GM18907 (cell line): ENCODE data around the gene SLC26A11.
"Not testable (repeated sequence)": the region's sequence is repeated elsewhere in the genome, so short reads cannot be mapped to it uniquely, and the experiment has no call there.

Experiments
- ATAC-seq: cut with Tn5 transposase; IDR thresholded peaks from one replicate; pipeline ENCODE4 v1.9.1; 2021; ENCODE audit warnings: mild to moderate bottlenecking, moderate library complexity; ENCODE audit not compliant: unreplicated experiment

Gene SLC26A11

GRCh38 chr17:80259457-80260068, 39.3 kb downstream of the SLC26A11 start:
- no peak for ATAC-seq

DNA sequence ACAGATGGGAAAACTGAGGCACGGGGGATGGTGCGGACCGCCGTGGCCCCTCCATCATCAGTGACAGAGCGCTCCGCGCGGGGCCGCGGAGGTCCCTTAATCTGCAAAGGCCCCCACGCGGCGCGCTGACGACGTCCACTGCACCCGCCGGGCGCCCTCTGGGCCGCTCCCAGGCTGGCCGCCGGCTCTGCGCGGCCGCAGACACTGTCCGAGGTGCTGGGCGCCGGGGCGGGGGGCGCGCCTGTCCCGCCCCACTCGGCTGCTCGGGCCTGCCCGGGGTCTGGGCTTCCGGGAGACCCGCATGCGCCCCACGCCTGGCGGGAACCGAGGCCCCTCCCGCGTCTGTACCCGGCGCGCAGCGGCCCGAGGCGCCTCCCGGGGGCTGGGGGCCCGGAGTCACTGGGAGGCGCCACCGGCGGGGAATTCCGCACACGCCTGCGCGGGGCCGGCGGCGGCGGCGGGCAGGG, 39.9 kb downstream of the SLC26A11 start:
- ATAC-seq, result peak; percentile 32

DNA sequence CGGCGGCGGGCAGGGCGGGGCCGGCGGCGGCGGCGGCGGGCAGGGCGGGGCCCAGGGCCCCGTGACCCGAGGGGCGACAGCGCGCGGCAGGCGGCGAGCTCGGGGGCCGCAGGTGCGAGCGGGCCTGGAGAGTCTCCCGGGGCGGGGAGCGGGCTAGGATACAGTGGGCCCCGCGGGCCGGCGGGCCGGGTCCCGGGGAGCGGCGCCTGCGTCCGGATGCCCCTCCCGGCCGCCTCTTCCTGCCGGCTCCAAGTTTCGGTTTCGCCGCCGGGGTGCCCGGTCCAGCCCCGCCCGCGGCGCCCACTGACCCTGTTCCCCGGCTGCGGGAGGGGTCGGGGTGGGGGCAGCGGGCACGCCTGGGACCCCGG, 40.5 kb downstream of the SLC26A11 start, which contains the start of gene RNF213:
Gene RNF213 (plus strand): TSS at position 62 of the 368 bp plus-strand sequence. CDS start 2,830 bp downstream, outside the sequence.
- ATAC-seq, result no peak

- no peak for ATAC-seq
Observed at GRCh38 chr17:80261159-80261894, 41.1 kb downstream of the SLC26A11 start.

DNA sequence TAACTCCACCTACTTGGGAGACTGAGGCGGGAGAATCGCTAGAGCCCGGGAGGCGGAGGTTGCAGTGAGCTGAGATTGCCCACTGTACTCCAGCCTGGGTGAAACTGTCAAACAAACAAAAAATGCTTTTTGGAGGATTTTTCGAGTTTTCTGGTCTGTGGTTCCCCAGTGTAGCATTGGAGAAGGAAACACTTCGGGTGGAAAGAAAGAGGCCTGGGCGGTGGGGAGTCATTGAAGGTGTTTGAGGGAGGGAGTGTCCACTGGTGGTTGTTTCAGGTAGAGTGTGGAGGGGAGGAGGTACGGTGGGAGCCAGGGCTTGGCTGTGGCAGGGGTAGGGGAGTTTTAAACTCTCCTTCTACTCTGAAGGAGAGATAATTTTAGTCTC, 41.7 kb downstream of the SLC26A11 start:
- no peak for ATAC-seq

GRCh38 chr17:80262291-80262690, 42.1 kb downstream of the SLC26A11 start:
- ATAC-seq, result no peak

GRCh38 chr17:80262775-80263244, 42.6 kb downstream of the SLC26A11 start:
- no peak for ATAC-seq

DNA sequence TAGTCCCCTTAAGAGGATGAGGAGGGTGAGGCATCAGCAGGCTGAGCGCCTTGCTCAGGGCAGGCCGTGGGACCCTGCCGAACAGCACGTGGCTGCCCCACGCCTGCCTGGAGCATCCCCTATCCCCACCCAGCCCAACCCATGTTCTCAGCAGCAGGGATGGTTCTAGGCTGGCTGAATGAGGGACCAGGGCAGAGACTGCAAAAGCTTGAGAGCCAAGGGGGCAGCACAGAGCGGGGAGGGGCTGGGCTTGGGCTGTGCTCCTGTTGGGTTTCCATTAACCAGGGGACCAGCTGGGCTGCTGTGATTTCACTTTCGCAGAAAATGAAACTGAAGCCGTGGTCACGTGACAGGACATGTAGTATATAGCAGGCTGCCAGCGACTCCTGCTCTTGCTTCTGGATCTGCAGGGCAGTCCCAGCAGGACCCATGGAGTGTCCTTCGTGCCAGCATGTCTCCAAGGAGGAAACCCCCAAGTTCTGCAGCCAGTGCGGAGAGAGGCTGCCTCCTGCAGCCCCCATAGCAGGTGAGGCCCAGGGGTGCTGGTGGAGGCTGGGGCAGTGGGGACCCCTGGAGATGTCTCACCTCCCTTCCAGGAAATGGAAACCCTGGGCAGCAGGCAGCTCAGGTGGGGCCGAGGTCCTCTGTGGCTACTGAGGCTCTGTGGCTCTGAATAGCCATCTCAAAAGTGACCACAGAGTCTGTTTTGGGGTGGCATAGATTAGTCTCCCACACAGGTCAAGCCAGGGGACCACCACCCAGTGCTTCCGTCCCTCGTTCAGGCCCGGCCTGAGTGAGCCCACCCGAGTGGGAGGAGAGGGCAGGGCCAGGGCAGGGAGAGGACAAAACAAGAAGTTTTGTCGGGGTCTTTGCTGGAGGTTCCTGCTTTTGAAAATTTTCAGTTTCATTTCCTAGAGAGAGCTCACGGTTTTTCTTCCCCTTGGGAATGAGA, 43.3 kb downstream of the SLC26A11 start:
- peak; percentile 50 for ATAC-seq

DNA sequence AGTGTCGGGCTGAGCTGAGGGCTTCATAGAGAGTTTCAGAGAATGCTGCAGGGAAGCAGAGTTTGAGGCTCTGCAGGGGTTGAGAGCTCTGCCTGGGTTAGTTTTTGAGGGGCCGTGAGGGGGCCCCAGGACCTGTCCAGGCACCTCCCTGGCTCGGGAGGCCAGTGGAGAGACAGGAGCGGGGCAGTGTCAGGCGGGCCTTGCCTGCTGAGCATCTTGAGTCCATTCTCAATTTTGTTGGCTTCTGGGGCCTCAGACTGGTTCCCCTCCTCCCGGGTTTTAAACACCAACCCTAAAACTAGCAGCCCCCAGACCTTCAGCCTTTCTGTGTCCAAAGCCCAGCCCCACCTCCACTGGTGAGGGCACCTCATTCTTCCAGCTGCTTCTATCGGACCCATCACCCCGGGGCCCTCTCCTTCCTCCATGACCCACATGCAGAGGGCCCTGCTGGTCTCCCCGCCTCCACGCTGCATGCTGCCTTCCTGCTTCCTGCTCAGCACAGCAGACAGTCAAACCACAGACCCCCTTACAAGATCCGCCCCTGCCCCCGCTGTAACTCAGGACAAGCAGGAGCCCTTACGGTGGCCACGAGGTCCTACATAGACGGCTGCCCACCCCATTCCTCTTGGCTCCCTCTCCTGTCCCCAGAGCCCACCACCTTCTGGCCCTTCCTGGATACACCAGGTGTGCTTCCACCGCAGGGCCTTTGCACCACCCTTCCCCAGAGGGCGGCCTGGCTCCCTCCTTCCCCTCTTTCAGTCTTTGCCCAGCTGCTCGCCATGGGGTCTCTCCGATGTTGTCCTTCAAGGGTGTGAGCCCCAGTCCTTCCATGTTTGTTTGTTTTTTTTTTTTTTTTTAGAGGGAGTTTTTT, 44.2 kb downstream of the SLC26A11 start:
- ATAC-seq, result no peak

DNA sequence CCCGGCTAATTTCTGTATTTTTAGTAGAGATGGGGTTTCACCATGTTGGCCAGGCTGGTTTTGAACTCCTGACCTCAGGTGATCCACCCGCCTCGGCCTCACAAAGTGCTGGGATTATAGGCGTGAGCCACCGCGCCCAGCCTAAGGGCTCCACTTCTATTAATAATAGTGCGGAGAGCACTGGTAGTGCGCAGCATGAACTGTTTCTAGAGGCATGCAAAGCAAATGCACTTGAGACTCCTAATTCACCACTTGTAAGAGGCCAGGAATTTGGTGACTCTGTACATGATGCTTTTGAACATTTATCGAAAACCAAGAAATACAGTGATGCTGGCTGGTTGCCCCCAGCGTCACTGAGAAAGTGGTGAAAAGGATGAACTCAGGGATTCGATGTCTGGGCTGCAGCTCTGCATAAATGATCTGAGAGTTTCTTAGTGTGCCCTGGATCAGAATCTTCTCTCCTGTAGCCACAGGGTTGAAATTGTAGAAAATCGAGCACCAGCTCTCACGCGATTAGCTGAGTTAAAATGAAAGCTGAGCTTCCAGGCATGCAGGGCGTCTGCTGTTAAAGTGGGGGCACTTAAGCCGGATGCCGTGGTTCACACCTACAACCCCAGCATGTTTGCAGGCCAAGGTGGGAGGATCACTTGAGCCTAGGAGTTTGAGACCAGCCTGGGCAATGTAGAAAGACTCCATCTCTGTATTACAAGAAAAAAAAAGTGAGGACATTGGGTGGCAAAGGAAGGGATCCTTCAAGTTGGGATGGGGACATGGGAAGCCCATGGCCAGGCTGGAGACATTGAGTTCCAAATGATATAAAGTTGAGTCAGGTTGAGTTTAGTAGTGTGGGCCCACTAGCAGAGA, 45.2 kb downstream of the SLC26A11 start:
- ATAC-seq, result no peak

DNA sequence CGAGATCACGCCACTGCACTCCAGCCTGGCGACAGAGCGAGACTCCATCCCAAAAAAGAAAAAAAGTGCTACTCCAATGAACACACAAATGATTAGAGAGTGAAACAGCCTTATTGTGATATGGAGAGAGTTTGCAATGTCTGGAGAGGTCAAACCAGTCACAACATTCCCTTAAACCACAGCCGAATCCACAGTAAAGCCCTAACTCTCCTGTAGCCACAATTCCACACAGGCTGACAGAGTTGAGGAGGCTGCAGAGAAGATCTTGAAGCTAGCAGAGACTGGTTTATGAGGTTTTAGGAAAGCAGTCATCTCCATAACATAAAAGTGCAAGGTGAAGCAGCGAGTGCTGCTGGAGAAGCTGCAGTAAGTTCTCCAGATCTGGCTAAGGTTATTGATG, 47.2 kb downstream of the SLC26A11 start:
- no peak for ATAC-seq

GRCh38 chr17:80268427-80268826, 48.2 kb downstream of the SLC26A11 start:
- ATAC-seq, result no peak

DNA sequence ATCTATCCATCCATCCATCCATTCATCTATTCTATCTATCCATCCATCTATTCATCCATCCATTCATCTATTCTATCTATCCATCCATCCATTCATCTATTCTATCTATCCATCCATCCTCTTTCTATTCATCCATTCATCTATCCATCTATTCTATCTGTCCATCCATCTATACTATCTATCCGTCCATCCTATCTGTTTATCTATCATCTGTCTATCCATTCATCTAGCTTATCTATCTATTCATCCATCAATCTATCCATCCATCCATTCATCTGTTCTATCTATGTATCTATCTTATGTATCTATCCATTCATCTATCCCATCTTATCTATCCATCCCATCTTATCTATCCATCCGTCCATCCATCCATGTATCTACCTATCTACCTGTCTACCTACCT, 49.2 kb downstream of the SLC26A11 start:
- ATAC-seq, result no peak

GRCh38 chr17:80270104-80270503, 49.9 kb downstream of the SLC26A11 start:
- ATAC-seq, result no peak

GRCh38 chr17:80270836-80271235, 50.6 kb downstream of the SLC26A11 start:
- ATAC-seq, result no peak

DNA sequence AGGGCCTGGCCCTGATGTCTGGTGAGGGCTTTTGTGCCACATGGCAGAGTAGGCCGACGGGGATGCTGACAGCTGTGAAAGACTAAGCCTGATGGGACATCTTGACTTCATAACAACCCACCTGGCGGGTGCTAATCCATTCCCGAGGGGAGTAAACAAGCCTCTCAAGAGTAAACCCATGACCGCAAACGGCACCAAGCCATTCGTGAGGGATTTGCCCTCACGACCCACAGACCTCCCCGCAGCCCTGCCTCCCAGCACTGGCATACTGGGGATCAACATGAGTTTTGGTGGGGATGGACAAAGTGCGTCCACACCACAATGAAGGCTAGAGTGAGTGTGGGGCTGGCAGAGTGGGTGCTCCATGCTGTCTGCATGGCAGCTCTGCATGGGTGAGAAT, 52.1 kb downstream of the SLC26A11 start:
- no peak for ATAC-seq

GRCh38 chr17:80274331-80274730, 54.1 kb downstream of the SLC26A11 start:
- no peak for ATAC-seq

- ATAC-seq, result no peak
Observed at GRCh38 chr17:80274871-80275449, 54.7 kb downstream of the SLC26A11 start.

DNA sequence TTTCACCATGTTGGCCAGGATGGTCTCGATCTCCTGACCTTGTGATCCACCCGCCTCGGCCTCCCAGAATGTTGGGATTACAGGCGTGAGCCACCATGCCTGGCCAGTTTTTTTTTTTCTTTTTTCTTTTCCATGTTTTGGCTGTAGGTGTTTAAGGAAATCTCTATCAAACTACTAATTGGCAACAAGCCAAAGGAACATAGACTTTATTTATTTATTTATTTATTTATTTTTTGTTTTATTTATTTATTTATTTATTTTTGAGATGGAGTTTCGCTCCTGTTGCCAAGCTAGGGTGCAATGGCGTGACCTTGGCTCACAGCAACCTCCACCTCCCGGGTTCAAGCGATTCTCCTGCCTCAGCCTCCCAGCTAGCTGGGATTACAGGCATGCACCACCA, 55.6 kb downstream of the SLC26A11 start:
- ATAC-seq, result not testable (repeated sequence)
